Measurements from ENCODE around the gene TSEN2.

The TSEN2 gene

GRCh38 chr3:12449889-12450682 lies 34.2 kb upstream of the TSEN2 start:
- TF ChIP-seq, protein P1, sequence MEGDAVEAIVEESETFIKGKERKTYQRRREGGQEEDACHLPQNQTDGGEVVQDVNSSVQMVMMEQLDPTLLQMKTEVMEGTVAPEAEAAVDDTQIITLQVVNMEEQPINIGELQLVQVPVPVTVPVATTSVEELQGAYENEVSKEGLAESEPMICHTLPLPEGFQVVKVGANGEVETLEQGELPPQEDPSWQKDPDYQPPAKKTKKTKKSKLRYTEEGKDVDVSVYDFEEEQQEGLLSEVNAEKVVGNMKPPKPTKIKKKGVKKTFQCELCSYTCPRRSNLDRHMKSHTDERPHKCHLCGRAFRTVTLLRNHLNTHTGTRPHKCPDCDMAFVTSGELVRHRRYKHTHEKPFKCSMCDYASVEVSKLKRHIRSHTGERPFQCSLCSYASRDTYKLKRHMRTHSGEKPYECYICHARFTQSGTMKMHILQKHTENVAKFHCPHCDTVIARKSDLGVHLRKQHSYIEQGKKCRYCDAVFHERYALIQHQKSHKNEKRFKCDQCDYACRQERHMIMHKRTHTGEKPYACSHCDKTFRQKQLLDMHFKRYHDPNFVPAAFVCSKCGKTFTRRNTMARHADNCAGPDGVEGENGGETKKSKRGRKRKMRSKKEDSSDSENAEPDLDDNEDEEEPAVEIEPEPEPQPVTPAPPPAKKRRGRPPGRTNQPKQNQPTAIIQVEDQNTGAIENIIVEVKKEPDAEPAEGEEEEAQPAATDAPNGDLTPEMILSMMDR (IDR thresholded peaks at IDR 0.05; ENCODE audit: insufficient read depth, low read length, poor library complexity, severe bottlenecking) = no peak
- no peaks in the 10 kb centered on the region for H3K27me3 ChIP-seq (replicated peaks; ENCODE audit: control insufficient read depth, insufficient read depth, low read length)
- no peaks in the 10 kb centered on the region for H3K36me3 ChIP-seq (ENCODE audit: control insufficient read depth, insufficient read depth, low read length)
- H3K4me3 ChIP-seq (replicated peaks; ENCODE audit: low read depth, low read length) = no peak overlapping the region
- no peak for DNase-seq (ENCODE audit: extremely low read depth, insufficient read length)

DNA sequence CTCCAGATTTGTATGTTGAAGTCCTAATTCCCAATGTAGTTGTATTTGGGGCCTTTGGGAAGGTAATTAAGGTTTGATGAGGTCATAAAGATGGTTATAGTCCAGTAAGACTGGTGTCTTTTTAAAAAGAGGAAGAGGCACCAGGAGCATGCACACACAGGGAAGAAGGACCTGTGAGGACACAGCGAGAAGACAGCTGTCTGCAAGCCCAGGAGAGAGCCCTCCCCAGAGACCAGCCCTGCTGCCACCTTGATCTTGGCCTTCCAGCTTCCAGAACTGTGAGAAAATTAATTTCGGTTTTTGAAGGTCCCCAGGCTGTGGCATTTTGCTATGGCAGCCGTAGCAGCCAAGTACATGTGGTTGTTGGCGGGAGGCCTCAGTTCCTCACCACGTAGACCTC lies 32.8 kb upstream of the TSEN2 start:
- Histone ChIP-seq H3K27me3 (replicated peaks; ENCODE audit: control insufficient read depth, insufficient read depth, low read length) (no peaks in the 10 kb centered on the region), H3K36me3 (ENCODE audit: control insufficient read depth, insufficient read depth, low read length) (no peaks in the 10 kb centered on the region), H3K4me3 (replicated peaks; ENCODE audit: low read depth, low read length) (no peak overlapping the region)
- no peak for DNase-seq (ENCODE audit: extremely low read depth, insufficient read length)
- TF ChIP-seq, protein P1 (IDR thresholded peaks at IDR 0.05; ENCODE audit: insufficient read depth, low read length, poor library complexity, severe bottlenecking) = no peak

DNA sequence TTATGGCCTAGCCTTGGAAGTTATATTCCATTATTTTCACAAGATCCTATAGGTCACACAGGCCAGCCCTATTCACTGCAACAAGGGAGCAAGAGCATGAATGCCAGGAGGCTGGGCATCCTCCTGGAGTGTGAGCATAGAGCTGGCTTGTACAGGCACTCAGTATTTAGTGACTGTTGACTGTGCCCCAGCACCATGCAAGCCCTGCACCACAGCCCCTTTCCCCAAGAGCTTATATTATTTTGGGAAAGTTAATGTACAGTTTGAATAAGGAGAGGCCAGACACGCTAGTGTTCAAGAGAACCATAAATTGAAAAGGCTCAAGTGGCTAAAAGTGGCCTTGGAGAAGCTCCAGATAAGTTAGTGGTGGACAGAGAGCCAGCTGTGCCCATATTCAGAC lies 32.3 kb upstream of the TSEN2 start:
- Histone ChIP-seq H3K36me3 (ENCODE audit: control insufficient read depth, insufficient read depth, low read length) (no peaks in the 10 kb centered on the region), H3K27me3 (replicated peaks; ENCODE audit: control insufficient read depth, insufficient read depth, low read length) (no peaks in the 10 kb centered on the region), H3K4me3 (replicated peaks; ENCODE audit: low read depth, low read length) (no peak overlapping the region)
- no peak for DNase-seq (ENCODE audit: extremely low read depth, insufficient read length)
- TF ChIP-seq, protein P1 (IDR thresholded peaks at IDR 0.05; ENCODE audit: insufficient read depth, low read length, poor library complexity, severe bottlenecking) = no peak

DNA sequence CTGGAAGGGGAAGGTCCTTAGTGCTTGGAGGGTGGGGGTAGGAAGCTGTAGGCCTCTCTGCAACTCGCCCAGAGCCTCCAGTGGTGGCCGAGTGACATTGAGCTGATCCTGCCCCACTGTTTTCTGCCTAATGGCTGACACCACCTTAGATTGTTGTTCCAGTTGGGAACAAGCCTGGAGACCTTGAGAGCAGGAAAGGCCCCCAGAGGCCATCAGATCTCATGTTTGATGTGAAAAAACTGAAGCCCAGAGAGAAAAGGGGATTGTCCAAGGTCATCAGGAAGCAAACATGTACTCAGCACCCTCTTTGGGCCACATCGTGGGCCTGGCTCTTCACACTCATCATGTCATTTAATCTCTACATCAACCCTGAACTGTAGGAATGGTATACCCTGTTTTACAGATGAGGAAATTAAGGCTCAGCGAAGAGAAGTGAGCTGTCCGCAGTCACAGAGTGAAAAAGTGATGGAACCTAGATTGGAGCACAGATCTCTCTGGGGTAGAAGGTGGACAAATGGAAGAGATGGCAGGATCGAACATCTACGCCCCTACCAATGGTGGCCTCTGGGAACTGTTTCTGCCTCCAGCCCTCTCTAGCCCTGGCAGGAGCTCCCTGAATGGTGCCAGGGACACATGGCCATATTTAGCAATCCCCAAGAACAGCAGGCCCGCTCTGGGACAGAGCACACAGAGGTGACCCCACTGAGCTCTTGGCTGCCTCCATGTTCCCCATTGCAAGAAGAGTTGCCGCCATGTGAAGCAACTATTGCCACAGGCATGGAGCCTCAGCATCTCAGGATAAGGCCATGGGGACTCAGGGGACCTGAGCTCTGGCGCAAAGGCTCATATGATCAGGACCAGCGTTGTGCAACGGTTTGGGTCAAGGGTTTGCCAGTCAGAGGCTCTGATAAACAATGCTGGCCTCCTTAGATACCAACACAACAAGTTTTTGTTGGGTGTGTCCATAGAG lies 31.6 kb upstream of the TSEN2 start:
- Histone ChIP-seq H3K4me3 (replicated peaks; ENCODE audit: low read depth, low read length) (no peak overlapping the region), H3K27me3 (replicated peaks; ENCODE audit: control insufficient read depth, insufficient read depth, low read length) (no peaks in the 10 kb centered on the region), H3K36me3 (ENCODE audit: control insufficient read depth, insufficient read depth, low read length) (no peaks in the 10 kb centered on the region)
- DNase-seq (ENCODE audit: extremely low read depth, insufficient read length) = no peak
- TF ChIP-seq, protein P1 (IDR thresholded peaks at IDR 0.05; ENCODE audit: insufficient read depth, low read length, poor library complexity, severe bottlenecking) = no peak

DNA sequence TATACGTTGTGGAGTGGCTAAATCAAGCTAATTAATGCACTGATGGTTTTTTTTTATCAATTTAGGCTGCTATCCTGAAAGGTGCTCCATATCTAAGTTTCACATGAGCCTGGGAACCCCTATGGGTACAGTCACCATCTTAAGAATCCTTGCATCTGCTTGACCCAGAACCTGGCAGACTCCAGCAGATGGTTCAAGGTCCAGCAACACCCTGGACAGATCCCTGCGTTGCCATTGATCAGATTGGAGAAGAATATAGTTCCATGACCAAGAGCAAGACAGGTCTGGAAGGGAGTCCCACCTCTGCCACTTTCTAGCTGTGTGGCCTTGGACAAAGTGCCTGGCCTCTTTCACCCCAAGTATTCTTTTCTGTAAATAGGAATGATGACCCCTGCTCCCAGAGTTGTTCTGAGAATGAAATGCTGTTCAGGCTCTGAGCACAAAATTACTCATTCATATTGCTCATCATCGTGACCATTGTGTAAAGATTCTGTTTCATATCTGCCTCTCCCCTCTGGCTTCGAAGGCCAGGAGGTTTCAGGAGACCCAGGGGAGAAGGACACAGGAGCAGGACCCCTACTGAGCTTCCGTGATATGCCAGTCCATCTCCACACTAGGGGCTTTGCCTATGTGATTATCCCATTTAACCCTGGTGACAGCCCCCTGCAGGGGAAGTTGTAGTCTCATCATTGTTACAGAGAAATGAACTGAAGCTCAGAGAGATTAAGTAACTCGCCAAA lies 30.0 kb upstream of the TSEN2 start:
- H3K27me3 ChIP-seq (replicated peaks; ENCODE audit: control insufficient read depth, insufficient read depth, low read length) = no peaks in the 10 kb centered on the region
- TF ChIP-seq, protein P1 (IDR thresholded peaks at IDR 0.05; ENCODE audit: insufficient read depth, low read length, poor library complexity, severe bottlenecking) = no peak
- no peaks in the 10 kb centered on the region for H3K36me3 ChIP-seq (ENCODE audit: control insufficient read depth, insufficient read depth, low read length)
- H3K4me3 ChIP-seq (replicated peaks; ENCODE audit: low read depth, low read length) = no peak overlapping the region
- DNase-seq (ENCODE audit: extremely low read depth, insufficient read length) = no peak
